HEK293 (cell line): ENCODE data around the gene SHOC2.

Experiments used
- CTCF ChIA-PET: fragments of 350-600 bp; formaldehyde crosslinking; extraction: SDS; loops from one replicate; lab custom pipeline; 2021; ENCODE audit warnings: antibody characterized with exemption; lab: Yijun Ruan, JAX
- POLR2A ChIA-PET: fragments of 300-600 bp; formaldehyde crosslinking; extraction: SDS; loops from one replicate; lab custom pipeline; 2020; ENCODE audit warnings: antibody characterized with exemption, inconsistent platforms; lab: Yijun Ruan, JAX
- H3K27ac ChIP-seq: fragments of 200-500 bp; sonication (Bioruptor generic); 2 replicates; pipeline ENCODE4 v1.5.1; 2014; ENCODE audit warnings: low read depth, low read length, control low read depth, inconsistent platforms; ENCODE audit errors: extremely low read depth
- H3K36me3 ChIP-seq, 2 experiments: fragments of 200-500 bp in 1 of 2; sonication (Bioruptor generic) in 1 of 2; 1 replicate in 1 of 2; 2 replicates in 1 of 2; pipeline ENCODE4 v1.5.1; 2014 to 2017; ENCODE audit warnings: inconsistent platforms in 2 of 2, low read length in 2 of 2; ENCODE audit not compliant: control insufficient read depth in 2 of 2, insufficient read depth in 1 of 2
- H3K4me1 ChIP-seq: fragments of 200-500 bp; sonication (Bioruptor generic); 2 replicates; pipeline ENCODE4 v1.5.1; 2014; ENCODE audit warnings: mild to moderate bottlenecking, low read length, inconsistent platforms; ENCODE audit not compliant: control insufficient read depth, insufficient read depth
- H3K4me3 ChIP-seq: 2 replicates; pipeline ENCODE4 v1.5.1; 2011; ENCODE audit warnings: low read depth, mild to moderate bottlenecking, control low read depth, low read length, moderate library complexity
- H3K9me3 ChIP-seq: fragments of 200-500 bp; sonication (Bioruptor generic); 2 replicates; pipeline ENCODE4 v1.5.1; 2014; ENCODE audit warnings: low read depth, low read length, inconsistent platforms; ENCODE audit not compliant: control insufficient read depth, insufficient read depth
- FEZF1 ChIP-seq: fragments of 450-650 bp; formaldehyde crosslinking; IDR thresholded peaks from 2 replicates; pipeline ENCODE4 v1.5.1; 2016; ENCODE audit warnings: missing biosample characterization, missing genetic modification characterization
- KLF10 ChIP-seq: fragments of 450-650 bp; IDR thresholded peaks from 2 replicates; pipeline ENCODE4 v1.5.1; 2018; ENCODE audit warnings: missing biosample characterization, mild to moderate bottlenecking, missing genetic modification characterization
- SETDB1 ChIP-seq: IDR thresholded peaks from one replicate; pipeline ENCODE4 v1.6.1; 2017; ENCODE audit warnings: mild to moderate bottlenecking, low read length, moderate library complexity, mixed read lengths; ENCODE audit not compliant: insufficient read length
- TSHZ1 ChIP-seq: fragments of 450-650 bp; formaldehyde crosslinking; IDR thresholded peaks from 2 replicates; pipeline ENCODE4 v1.5.1; 2016; ENCODE audit warnings: missing biosample characterization, missing genetic modification characterization, borderline replicate concordance
- ZBTB49 ChIP-seq: fragments of 450-650 bp; formaldehyde crosslinking; IDR thresholded peaks from 2 replicates; pipeline ENCODE4 v1.5.1; 2016; ENCODE audit warnings: missing biosample characterization, missing genetic modification characterization, low read depth
- ZBTB8A ChIP-seq: fragments of 450-650 bp; formaldehyde crosslinking; IDR thresholded peaks from 2 replicates; pipeline ENCODE4 v1.5.1; 2016; ENCODE audit warnings: missing biosample characterization, missing genetic modification characterization
- ZFHX2 ChIP-seq: fragments of 450-650 bp; formaldehyde crosslinking; conservative IDR thresholded peaks from 2 replicates; pipeline ENCODE4 v1.5.1; 2016; ENCODE audit warnings: missing biosample characterization, missing genetic modification characterization
- ZNF146 ChIP-seq: fragments of 450-650 bp; formaldehyde crosslinking; IDR thresholded peaks from 2 replicates; pipeline ENCODE4 v1.5.1; 2016; ENCODE audit warnings: missing biosample characterization, missing genetic modification characterization
- ZNF175 ChIP-seq: fragments of 450-650 bp; formaldehyde crosslinking; IDR thresholded peaks from 2 replicates; pipeline ENCODE4 v1.5.1; 2016; ENCODE audit warnings: missing biosample characterization, missing genetic modification characterization
- ZNF18 ChIP-seq: fragments of 450-650 bp; formaldehyde crosslinking; IDR thresholded peaks from 2 replicates; pipeline ENCODE4 v1.5.1; 2016; ENCODE audit warnings: missing biosample characterization, missing genetic modification characterization
- ZNF211 ChIP-seq: fragments of 450-650 bp; formaldehyde crosslinking; IDR thresholded peaks from 2 replicates; pipeline ENCODE4 v1.5.1; 2016; ENCODE audit warnings: low read depth, missing biosample characterization, missing genetic modification characterization
- ZNF549 ChIP-seq: fragments of 450-650 bp; IDR thresholded peaks from 2 replicates; pipeline ENCODE4 v1.5.1; 2018; ENCODE audit warnings: missing biosample characterization, missing genetic modification characterization, mild to moderate bottlenecking, inconsistent platforms, moderate library complexity
- ZNF623 ChIP-seq: fragments of 450-650 bp; formaldehyde crosslinking; IDR thresholded peaks from 2 replicates; pipeline ENCODE4 v1.5.1; 2016; ENCODE audit warnings: missing biosample characterization, missing genetic modification characterization
- ZNF639 ChIP-seq: fragments of 450-650 bp; formaldehyde crosslinking; IDR thresholded peaks from 2 replicates; pipeline ENCODE4 v1.5.1; 2016; ENCODE audit warnings: missing biosample characterization, missing genetic modification characterization
- ZNF660 ChIP-seq: fragments of 450-650 bp; IDR thresholded peaks from 2 replicates; pipeline ENCODE4 v1.5.1; 2018; ENCODE audit warnings: missing biosample characterization, mild to moderate bottlenecking, missing genetic modification characterization
- ZNF707 ChIP-seq: fragments of 450-650 bp; formaldehyde crosslinking; IDR thresholded peaks from 2 replicates; pipeline ENCODE4 v1.5.1; 2016; ENCODE audit warnings: missing biosample characterization, missing genetic modification characterization
- TF ChIP-seq, protein P1 (sequence below): fragments of 450-650 bp; formaldehyde crosslinking; conservative IDR thresholded peaks from 2 replicates; pipeline ENCODE4 v1.5.1; 2016; ENCODE audit warnings: low read depth, missing biosample characterization, missing genetic modification characterization
- TF ChIP-seq, protein P2 (sequence below): fragments of 450-650 bp; formaldehyde crosslinking; IDR thresholded peaks from 2 replicates; pipeline ENCODE4 v1.5.1; 2016; ENCODE audit warnings: missing biosample characterization, missing genetic modification characterization

The SHOC2 gene

DNA sequence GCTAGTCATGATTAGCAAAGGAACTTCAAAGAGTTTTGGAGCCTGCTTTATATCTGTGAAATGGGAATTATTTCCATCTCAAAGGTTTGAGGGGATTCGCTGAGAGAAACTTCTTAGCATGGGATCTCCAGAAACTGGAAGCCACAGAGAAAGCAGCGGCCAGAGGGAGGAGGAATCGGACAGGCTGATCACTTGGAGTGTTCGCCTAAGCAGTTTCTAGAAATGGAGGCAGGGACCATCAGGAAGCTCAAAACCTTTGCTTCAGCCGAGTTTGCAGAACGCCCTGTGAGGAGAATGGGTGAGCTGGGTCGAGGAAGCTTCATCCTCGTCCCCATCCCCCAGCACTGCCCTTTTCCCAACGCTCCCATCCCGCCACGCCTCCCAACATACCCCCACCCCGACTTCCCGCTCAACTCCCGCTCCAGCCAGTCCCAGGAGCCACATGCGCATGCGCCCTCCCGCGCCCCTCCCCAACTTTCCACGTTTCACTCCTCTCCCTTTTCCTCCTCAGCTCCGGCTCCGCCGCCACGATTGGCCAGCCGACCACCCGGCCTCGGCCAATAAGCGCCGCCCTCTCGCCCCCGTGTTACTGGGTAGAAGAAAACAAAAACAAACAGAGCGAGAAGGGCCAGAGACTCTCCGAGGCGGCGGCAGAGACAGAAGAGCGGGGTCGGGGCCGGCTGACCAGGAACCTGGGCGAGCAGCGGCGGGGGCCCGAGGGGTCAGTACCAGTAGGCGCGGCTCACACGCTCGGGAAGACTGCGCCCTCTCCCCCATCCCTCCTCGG is 47.9 kb upstream of the SHOC2 start, which contains the start of gene PDCD4 (continued):
- TF ChIP-seq ZNF639 (tag by site-specific recombination) (peak; percentile 46; the same call in 1 of the 2 replicates), ZNF175 (no peak), ZNF211 (tag by site-specific recombination) (no peak), TSHZ1 (no peak), ZBTB49 (tag by site-specific recombination) (no peak)
- TF ChIP-seq, protein P1, sequence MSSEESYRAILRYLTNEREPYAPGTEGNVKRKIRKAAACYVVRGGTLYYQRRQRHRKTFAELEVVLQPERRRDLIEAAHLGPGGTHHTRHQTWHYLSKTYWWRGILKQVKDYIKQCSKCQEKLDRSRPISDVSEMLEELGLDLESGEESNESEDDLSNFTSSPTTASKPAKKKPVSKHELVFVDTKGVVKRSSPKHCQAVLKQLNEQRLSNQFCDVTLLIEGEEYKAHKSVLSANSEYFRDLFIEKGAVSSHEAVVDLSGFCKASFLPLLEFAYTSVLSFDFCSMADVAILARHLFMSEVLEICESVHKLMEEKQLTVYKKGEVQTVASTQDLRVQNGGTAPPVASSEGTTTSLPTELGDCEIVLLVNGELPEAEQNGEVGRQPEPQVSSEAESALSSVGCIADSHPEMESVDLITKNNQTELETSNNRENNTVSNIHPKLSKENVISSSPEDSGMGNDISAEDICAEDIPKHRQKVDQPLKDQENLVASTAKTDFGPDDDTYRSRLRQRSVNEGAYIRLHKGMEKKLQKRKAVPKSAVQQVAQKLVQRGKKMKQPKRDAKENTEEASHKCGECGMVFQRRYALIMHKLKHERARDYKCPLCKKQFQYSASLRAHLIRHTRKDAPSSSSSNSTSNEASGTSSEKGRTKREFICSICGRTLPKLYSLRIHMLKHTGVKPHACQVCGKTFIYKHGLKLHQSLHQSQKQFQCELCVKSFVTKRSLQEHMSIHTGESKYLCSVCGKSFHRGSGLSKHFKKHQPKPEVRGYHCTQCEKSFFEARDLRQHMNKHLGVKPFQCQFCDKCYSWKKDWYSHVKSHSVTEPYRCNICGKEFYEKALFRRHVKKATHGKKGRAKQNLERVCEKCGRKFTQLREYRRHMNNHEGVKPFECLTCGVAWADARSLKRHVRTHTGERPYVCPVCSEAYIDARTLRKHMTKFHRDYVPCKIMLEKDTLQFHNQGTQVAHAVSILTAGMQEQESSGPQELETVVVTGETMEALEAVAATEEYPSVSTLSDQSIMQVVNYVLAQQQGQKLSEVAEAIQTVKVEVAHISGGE: no peak; the same call in 1 of the 2 replicates
- TF ChIP-seq, protein P2, sequence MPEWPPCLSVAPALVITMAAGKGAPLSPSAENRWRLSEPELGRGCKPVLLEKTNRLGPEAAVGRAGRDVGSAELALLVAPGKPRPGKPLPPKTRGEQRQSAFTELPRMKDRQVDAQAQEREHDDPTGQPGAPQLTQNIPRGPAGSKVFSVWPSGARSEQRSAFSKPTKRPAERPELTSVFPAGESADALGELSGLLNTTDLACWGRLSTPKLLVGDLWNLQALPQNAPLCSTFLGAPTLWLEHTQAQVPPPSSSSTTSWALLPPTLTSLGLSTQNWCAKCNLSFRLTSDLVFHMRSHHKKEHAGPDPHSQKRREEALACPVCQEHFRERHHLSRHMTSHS (tag by site-specific recombination): no peak

DNA sequence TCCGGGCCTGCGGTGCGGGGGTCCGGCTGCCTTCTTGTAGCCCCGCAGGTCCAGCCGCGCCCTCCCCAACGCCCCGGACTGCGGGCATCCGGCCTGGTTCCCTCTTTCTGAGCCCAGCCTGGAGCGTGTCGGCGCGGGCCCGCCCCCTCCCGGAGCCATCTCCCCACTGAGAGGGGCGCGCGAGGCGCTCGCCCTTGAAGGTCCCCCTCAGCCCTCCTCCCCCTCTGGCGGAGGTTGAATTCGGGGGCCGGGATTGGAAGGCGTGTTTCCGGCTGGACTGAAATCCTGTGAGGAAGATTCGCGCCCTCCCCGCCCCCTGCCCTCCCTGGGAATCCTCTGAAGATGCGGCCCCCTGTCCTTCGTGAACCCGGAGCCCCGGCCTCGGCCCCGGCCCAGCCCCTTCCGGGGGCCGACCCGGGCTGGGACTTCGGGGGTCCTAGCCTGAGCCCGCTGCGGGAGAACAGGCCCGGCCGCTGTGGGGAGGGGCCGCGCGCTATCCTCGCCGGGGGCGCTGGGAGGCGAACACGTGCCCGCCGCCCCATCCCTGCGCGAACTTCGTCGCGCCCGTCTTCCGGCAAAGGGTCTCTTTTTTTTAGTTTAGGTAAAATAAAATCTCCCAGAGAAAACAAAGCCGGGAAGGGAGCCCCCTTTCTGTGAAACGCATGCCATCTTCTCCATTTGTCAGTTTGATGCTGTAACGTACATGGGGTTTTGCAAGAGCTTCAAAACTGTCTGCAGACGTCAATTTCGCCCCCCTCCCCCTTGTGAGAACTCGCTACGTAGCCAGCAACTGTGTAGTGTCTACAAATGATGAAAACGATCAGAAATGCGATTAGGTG is 47.0 kb upstream of the SHOC2 start:
- Histone ChIP-seq H3K9me3 (no peaks in the 10 kb centered on the region), H3K27ac (peak overlapping the region; percentile 84), H3K4me3 (peak overlapping the region; percentile 84), H3K36me3 (peaks cover 9 to 15% of the 10 kb centered on the region in 2 experiments), H3K4me1 (peaks cover 14% of the 10 kb centered on the region)
- CTCF ChIA-PET: interaction anchor here (0.6 to 1.0 kb wide), 7 partner anchors 14 to 158 kb away, joined by 3 to 5 read pairs (median 3); no protein-coding TSS in a partner anchor
- POLR2A ChIA-PET: interaction anchor here (0.5 to 1.3 kb wide), 11 partner anchors 10 to 74 kb away, joined by 3 to 26 read pairs (median 5); partner anchors contain the start of genes BBIP1 and SHOC2
- TF ChIP-seq ZNF549 (tag by site-specific recombination) (no peak), ZNF707 (no peak), SETDB1 (no peak), ZNF623 (tag by site-specific recombination) (no peak), FEZF1 (tag by site-specific recombination) (no peak), ZNF18 (peak; percentile 68; the same call in 1 of the 2 replicates), ZNF146 (tag by site-specific recombination) (no peak), ZFHX2 (tag by site-specific recombination) (peak; percentile 76), ZNF660 (tag by site-specific recombination) (peak; percentile 82), ZBTB8A (peak; percentile 98), KLF10 (tag by site-specific recombination) (peak; percentile 83)
